Ovary (tissue), 3 donors: ENCODE data around the gene ABCC3.

Experiments
- CTCF ChIP-seq, 3 donors: fragments of 450-650 bp in 2 of 3; fragments of 200-600 bp in 1 of 3; IDR thresholded peaks; one replicate each; pipeline versions ENCODE4 v1.5.1 to v1.8.0; 2016 to 2022; ENCODE audit warnings: antibody characterized with exemption in 3 of 3, mild to moderate bottlenecking in 1 of 3
- EP300 ChIP-seq: sonication (generic); formaldehyde crosslinking; IDR thresholded peaks from one replicate; pipeline ENCODE4 v1.6.1; 2017; ENCODE audit warnings: antibody characterized with exemption
- POLR2A ChIP-seq: fragments of 450-650 bp; IDR thresholded peaks from one replicate; pipeline ENCODE4 v1.6.1; 2017; ENCODE audit warnings: antibody characterized with exemption, mild to moderate bottlenecking, moderate library complexity
- donor health status: DM: no; HTN: no; CAD: no.

GRCh38 chr17:50679008-50679544 lies 44.4 kb downstream of the ABCC3 start:
- TF ChIP-seq CTCF (IDR thresholded peaks at IDR 0.05), result no peak
- TF ChIP-seq POLR2A, result no peak
- no peak for TF ChIP-seq EP300
